Mesendoderm (in vitro differentiated cells): Measurements from ENCODE around the gene TAF11L2.
A peak's percentile ranks its signal among the peaks of the same experiment; 100 is the strongest.
"Not testable (repeated sequence)": the region's sequence is repeated elsewhere in the genome, so short reads cannot be mapped to it uniquely, and the experiment has no call there.

ENCODE experiments used
- DNase-seq: peaks from one replicate; pipeline ENCODE4 v3.0.0; 2013
- H2AK5ac ChIP-seq: 2 replicates; pipeline ENCODE4 v1.6.1; 2013; ENCODE audit warnings: low read length, inconsistent platforms
- H2BK120ac ChIP-seq: 2 replicates; pipeline ENCODE4 v1.6.1; 2013; ENCODE audit warnings: low read depth, mild to moderate bottlenecking, low read length, moderate library complexity, mixed read lengths
- H2BK15ac ChIP-seq: replicated peaks from 2 replicates; pipeline ENCODE4 v1.6.1; 2013; ENCODE audit warnings: low read depth, mild to moderate bottlenecking, moderate library complexity
- H2BK5ac ChIP-seq: 2 replicates; pipeline ENCODE4 v1.6.1; 2013; ENCODE audit warnings: low read length, inconsistent platforms
- H3K18ac ChIP-seq: 2 replicates; pipeline ENCODE4 v1.6.1; 2013; ENCODE audit warnings: mild to moderate bottlenecking, low read length, mixed read lengths
- H3K23ac ChIP-seq: one replicate; pipeline ENCODE4 v1.6.1; 2013; ENCODE audit warnings: low read length
- H3K27ac ChIP-seq: 2 replicates; pipeline ENCODE4 v1.5.1; 2013; ENCODE audit warnings: low read depth, mild to moderate bottlenecking, inconsistent platforms, low read length, moderate library complexity
- H3K27me3 ChIP-seq: 2 replicates; pipeline ENCODE4 v1.6.1; 2013; ENCODE audit warnings: low read length, control low read depth, mild to moderate bottlenecking, inconsistent platforms; ENCODE audit not compliant: insufficient read depth, poor library complexity
- H3K36me3 ChIP-seq: 2 replicates; pipeline ENCODE4 v1.6.1; 2013; ENCODE audit warnings: low read length, inconsistent platforms; ENCODE audit not compliant: control insufficient read depth, insufficient read depth
- H3K4ac ChIP-seq: one replicate; pipeline ENCODE4 v1.6.1; 2013; ENCODE audit warnings: low read depth, mild to moderate bottlenecking, low read length, moderate library complexity
- H3K4me1 ChIP-seq: 2 replicates; pipeline ENCODE4 v1.6.1; 2013; ENCODE audit warnings: low read depth, low read length, inconsistent platforms; ENCODE audit not compliant: control insufficient read depth
- H3K4me2 ChIP-seq: 2 replicates; pipeline ENCODE4 v1.6.1; 2013; ENCODE audit warnings: low read length
- H3K4me3 ChIP-seq: 2 replicates; pipeline ENCODE4 v1.5.1; 2013; ENCODE audit warnings: mild to moderate bottlenecking, low read length
- H3K56ac ChIP-seq: one replicate; pipeline ENCODE4 v1.6.1; 2013; ENCODE audit warnings: low read length
- H3K79me1 ChIP-seq: 2 replicates; pipeline ENCODE4 v1.6.1; 2013; ENCODE audit warnings: low read length, inconsistent platforms
- H3K79me2 ChIP-seq: 2 replicates; pipeline ENCODE4 v1.6.1; 2013; ENCODE audit warnings: mild to moderate bottlenecking, low read length; ENCODE audit not compliant: control insufficient read depth, insufficient read depth
- H3K9ac ChIP-seq: 2 replicates; pipeline ENCODE4 v1.6.1; 2013; ENCODE audit warnings: low read length, inconsistent platforms
- H4K5ac ChIP-seq: one replicate; pipeline ENCODE4 v1.6.1; 2013; ENCODE audit warnings: low read length
- H4K8ac ChIP-seq: one replicate; pipeline ENCODE4 v1.6.1; 2013; ENCODE audit warnings: low read depth, mild to moderate bottlenecking, control low read depth, low read length, moderate library complexity
- WGBS: extraction: QIAGEN DNeasy Blood & Tissue Kit; methylation state at CpG from one replicate; pipeline ENCODE4 v1.1.7; 2013; ENCODE audit warnings: low lambda C conversion rate, missing lambda C conversion rate; ENCODE audit not compliant: insufficient coverage; ENCODE audit errors: extremely low coverage; 5-methylcytosine and 5-hydroxymethylcytosine counted together

Gene TAF11L2

GRCh38 chr5:17517526-17517925 lies 19.5 kb downstream of the TAF11L2 start:
- not testable (repeated sequence) for H3K4me2 ChIP-seq, H3K79me1 ChIP-seq, H3K27me3 ChIP-seq, H3K4me1 ChIP-seq, H3K4me3 ChIP-seq, DNase-seq, H3K27ac ChIP-seq, H3K56ac ChIP-seq, H4K8ac ChIP-seq, H3K23ac ChIP-seq, H2BK120ac ChIP-seq, H2BK5ac ChIP-seq, H3K18ac ChIP-seq, H2BK15ac ChIP-seq, H3K79me2 ChIP-seq, H2AK5ac ChIP-seq, H3K4ac ChIP-seq, H4K5ac ChIP-seq, H3K36me3 ChIP-seq, H3K9ac ChIP-seq
- no CpG with 5 or more reads among the region's 12 CpGs for WGBS

- H3K4me2 ChIP-seq, H4K5ac ChIP-seq, H3K4me3 ChIP-seq, H3K18ac ChIP-seq, H3K79me2 ChIP-seq, H3K36me3 ChIP-seq, H2BK120ac ChIP-seq, H4K8ac ChIP-seq, H3K23ac ChIP-seq, H3K79me1 ChIP-seq, H3K27me3 ChIP-seq, H3K27ac ChIP-seq, H2BK15ac ChIP-seq, H2BK5ac ChIP-seq, H2AK5ac ChIP-seq, DNase-seq, H3K56ac ChIP-seq, H3K9ac ChIP-seq, H3K4me1 ChIP-seq, H3K4ac ChIP-seq: not testable (repeated sequence)
- no CpG with 5 or more reads among the region's 15 CpGs for WGBS
Observed at GRCh38 chr5:17518067-17518466, 20.0 kb downstream of the TAF11L2 start, which contains the start of gene TAF11L3. TAF11L3 (plus strand) TSS chr5:17518367.

GRCh38 chr5:17519508-17519907 lies 21.5 kb downstream of the TAF11L2 start:
- H3K18ac ChIP-seq, H3K79me1 ChIP-seq, H3K36me3 ChIP-seq, H3K23ac ChIP-seq, H3K4me2 ChIP-seq, H4K8ac ChIP-seq, H3K4ac ChIP-seq, H2BK5ac ChIP-seq, DNase-seq, H3K79me2 ChIP-seq, H3K4me3 ChIP-seq, H2AK5ac ChIP-seq, H3K27me3 ChIP-seq, H3K9ac ChIP-seq, H4K5ac ChIP-seq, H2BK15ac ChIP-seq, H2BK120ac ChIP-seq, H3K27ac ChIP-seq, H3K56ac ChIP-seq, H3K4me1 ChIP-seq: not testable (repeated sequence)
- no CpG with 5 or more reads among the region's 14 CpGs for WGBS

- not testable (repeated sequence) for H2BK15ac ChIP-seq, H3K36me3 ChIP-seq, H4K5ac ChIP-seq, H3K4me3 ChIP-seq, H3K23ac ChIP-seq, H3K79me1 ChIP-seq, H3K4ac ChIP-seq, H4K8ac ChIP-seq, H3K9ac ChIP-seq, DNase-seq, H3K18ac ChIP-seq, H3K27me3 ChIP-seq, H2BK120ac ChIP-seq, H2BK5ac ChIP-seq, H3K27ac ChIP-seq, H3K4me2 ChIP-seq, H2AK5ac ChIP-seq, H3K79me2 ChIP-seq, H3K4me1 ChIP-seq, H3K56ac ChIP-seq
- WGBS = no CpG with 5 or more reads among the region's 15 CpGs
Observed at GRCh38 chr5:17521501-17521900, 23.5 kb downstream of the TAF11L2 start, which contains the start of gene TAF11L4. TAF11L4 (plus strand) TSS chr5:17521801.

- H2AK5ac ChIP-seq, H3K4ac ChIP-seq, H2BK5ac ChIP-seq, H2BK15ac ChIP-seq, DNase-seq, H3K27ac ChIP-seq, H3K4me2 ChIP-seq, H4K5ac ChIP-seq, H3K4me1 ChIP-seq, H3K56ac ChIP-seq, H3K79me1 ChIP-seq, H3K79me2 ChIP-seq, H4K8ac ChIP-seq, H3K27me3 ChIP-seq, H3K4me3 ChIP-seq, H3K9ac ChIP-seq, H3K36me3 ChIP-seq, H3K23ac ChIP-seq, H2BK120ac ChIP-seq, H3K18ac ChIP-seq: not testable (repeated sequence)
- WGBS = no CpG with 5 or more reads among the region's 15 CpGs
Observed at GRCh38 chr5:17524935-17525334, 26.9 kb downstream of the TAF11L2 start, which contains the start of gene TAF11L5. TAF11L5 (plus strand) TSS chr5:17525235.

GRCh38 chr5:17526504-17526903 lies 28.5 kb downstream of the TAF11L2 start:
- not testable (repeated sequence) for H3K27me3 ChIP-seq, H2AK5ac ChIP-seq, H3K27ac ChIP-seq, H3K4me1 ChIP-seq, H4K8ac ChIP-seq, H3K56ac ChIP-seq, H3K36me3 ChIP-seq, H3K4me2 ChIP-seq, H2BK120ac ChIP-seq, H4K5ac ChIP-seq, H2BK15ac ChIP-seq, H3K18ac ChIP-seq, H3K4ac ChIP-seq, H3K23ac ChIP-seq, H2BK5ac ChIP-seq, H3K79me2 ChIP-seq, H3K79me1 ChIP-seq, H3K9ac ChIP-seq, H3K4me3 ChIP-seq
- WGBS = no CpG with 5 or more reads among the region's 17 CpGs
- DNase-seq = peak; percentile 8
